Breast epithelium (tissue), 3 donors: ENCODE results near the gene PAXX.

Experiments
- CTCF ChIP-seq, 3 donors: fragments of 450-650 bp; IDR thresholded peaks; one replicate each; pipeline ENCODE4 v1.5.1; 2016 to 2017; ENCODE audit warnings: antibody characterized with exemption in 3 of 3, mild to moderate bottlenecking in 3 of 3, moderate library complexity in 3 of 3
- POLR2AphosphoS5 ChIP-seq, 3 donors: sonication (generic); formaldehyde crosslinking; IDR thresholded peaks; one replicate each; pipeline ENCODE4 v1.6.1; 2017; ENCODE audit warnings: antibody characterized with exemption in 3 of 3

GRCh38 chr9:136960212-136960937, 31.8 kb upstream of the PAXX start:
- TF ChIP-seq CTCF (IDR thresholded peaks at IDR 0.05): no peak
- TF ChIP-seq POLR2AphosphoS5 (IDR thresholded peaks at IDR 0.05): no peak
